Measurements from ENCODE around the gene GPRC5C.

GRCh38 chr17:74383141-74383540, 48.7 kb upstream of the GPRC5C start:
- TF ChIP-seq CTCF (IDR thresholded peaks at IDR 0.05; ENCODE audit: poor library complexity, severe bottlenecking) (no peak), EZH2 (IDR thresholded peaks at IDR 0.05; ENCODE audit: borderline replicate concordance, insufficient read depth, low read length, poor library complexity, severe bottlenecking) (no peak), RAD21 (conservative IDR thresholded peaks at IDR 0.05) (no peak)

Data from neural cell (in vitro differentiated cells).